GM19240 (cell line): ENCODE data around the gene RPS5.
"Not testable (repeated sequence)": the region's sequence is repeated elsewhere in the genome, so short reads cannot be mapped to it uniquely, and the experiment has no call there.

ENCODE experiments used
- DNase-seq: peaks from one replicate; pipeline ENCODE4 v3.0.0; 2011; ENCODE audit warnings: low spot score; ENCODE audit not compliant: insufficient read length

Gene RPS5

GRCh38 chr19:58403920-58404478 is 16.9 kb downstream of the RPS5 start:
- not testable (repeated sequence) for DNase-seq

GRCh38 chr19:58406818-58407657 is 20.0 kb downstream of the RPS5 start:
- DNase-seq = no peak

GRCh38 chr19:58407658-58408151 is 20.6 kb downstream of the RPS5 start:
- DNase-seq = no peak

- DNase-seq = peak; percentile 89
Observed at GRCh38 chr19:58408152-58409009, 21.3 kb downstream of the RPS5 start, which contains the start of gene ZNF584. Gene ZNF584 (plus strand): TSS chr19:58408649. CDS start chr19:58409148, 499 bp downstream.

- no peak for DNase-seq
Observed at GRCh38 chr19:58409010-58409790, 22.1 kb downstream of the RPS5 start.

- no peak for DNase-seq
Observed at GRCh38 chr19:58416604-58417003, 29.5 kb downstream of the RPS5 start.

- no peak for DNase-seq
Observed at GRCh38 chr19:58417071-58417470, 30.0 kb downstream of the RPS5 start.

- DNase-seq = no peak
Observed at GRCh38 chr19:58428617-58429016, 41.5 kb downstream of the RPS5 start.

GRCh38 chr19:58429745-58430144 is 42.7 kb downstream of the RPS5 start:
- DNase-seq = no peak

GRCh38 chr19:58434217-58434616 is 47.1 kb downstream of the RPS5 start:
- no peak for DNase-seq

GRCh38 chr19:58439576-58440554 is 52.8 kb downstream of the RPS5 start, which contains the start of gene ZNF132:
Gene ZNF132 (minus strand): TSS chr19:58440153. CDS start chr19:58439821, 332 bp downstream.
- peak; percentile 93 for DNase-seq

GRCh38 chr19:58440556-58440955 is 53.5 kb downstream of the RPS5 start:
- DNase-seq = no peak

GRCh38 chr19:58442986-58443385 is 55.9 kb downstream of the RPS5 start:
- not testable (repeated sequence) for DNase-seq
